Measurements from ENCODE around the gene COMMD7.

COMMD7 gene

GRCh38 chr20:32661820-32662528, 81.3 kb downstream of the COMMD7 start:
- H2AFZ ChIP-seq (ENCODE audit: low read length): no peak overlapping the region
- TF ChIP-seq EZH2phosphoT487 (IDR thresholded peaks at IDR 0.05; ENCODE audit: low read length) (no peak), EZH2 (optimal IDR thresholded peaks at IDR 0.05; ENCODE audit: low read depth, low read length) (no peak)

GRCh38 chr20:32660661-32661060, 82.6 kb downstream of the COMMD7 start:
- no peaks in the 10 kb centered on the region for H3K9me3 ChIP-seq (replicated peaks; ENCODE audit: insufficient read depth, low read length)
- H3K4me1 ChIP-seq (ENCODE audit: low read length): no peaks in the 10 kb centered on the region
- H3K9ac ChIP-seq (ENCODE audit: low read length): no peak overlapping the region
- no peaks in the 10 kb centered on the region for H3F3A ChIP-seq (ENCODE audit: insufficient read depth, low read length)
- no peaks in the 10 kb centered on the region for H3K27me3 ChIP-seq (replicated peaks; ENCODE audit: insufficient read depth, low read length)
- no peak for DNase-seq
- no peak overlapping the region for H3K4me2 ChIP-seq (ENCODE audit: low read depth, low read length)
- H3K27ac ChIP-seq (ENCODE audit: low read length): no peak overlapping the region
- no peaks in the 10 kb centered on the region for H3K36me3 ChIP-seq (replicated peaks; ENCODE audit: insufficient read depth, low read length)
- no peaks in the 10 kb centered on the region for H4K20me1 ChIP-seq (ENCODE audit: insufficient read depth, low read length)
- H3K79me2 ChIP-seq (ENCODE audit: low read length): no peaks in the 10 kb centered on the region
- no peak overlapping the region for H3K4me3 ChIP-seq (ENCODE audit: low read length)
- no peak for TF ChIP-seq EZH2 (optimal IDR thresholded peaks at IDR 0.05; ENCODE audit: low read depth, low read length)
- no peak for TF ChIP-seq EZH2phosphoT487 (IDR thresholded peaks at IDR 0.05; ENCODE audit: low read length)
- TF ChIP-seq CTCF (IDR thresholded peaks at IDR 0.05; ENCODE audit: low read length): no peak
- H2AFZ ChIP-seq (ENCODE audit: low read length): no peak overlapping the region
- no peaks in the 10 kb centered on the region for H3K9me2 ChIP-seq (replicated peaks; ENCODE audit: insufficient read depth, low read length)

More at GRCh38 chr20:32661820-32662528, 81.3 kb downstream of the COMMD7 start:
- Histone ChIP-seq H3K27ac (ENCODE audit: low read length) (no peak overlapping the region), H3F3A (ENCODE audit: insufficient read depth, low read length) (no peaks in the 10 kb centered on the region), H3K9me2 (replicated peaks; ENCODE audit: insufficient read depth, low read length) (no peaks in the 10 kb centered on the region), H3K9me3 (replicated peaks; ENCODE audit: insufficient read depth, low read length) (no peaks in the 10 kb centered on the region), H3K36me3 (replicated peaks; ENCODE audit: insufficient read depth, low read length) (no peaks in the 10 kb centered on the region), H3K4me1 (ENCODE audit: low read length) (peaks cover 2% of the 10 kb centered on the region), H3K27me3 (replicated peaks; ENCODE audit: insufficient read depth, low read length) (no peaks in the 10 kb centered on the region), H4K20me1 (ENCODE audit: insufficient read depth, low read length) (no peaks in the 10 kb centered on the region), H3K9ac (ENCODE audit: low read length) (no peak overlapping the region), H3K4me2 (ENCODE audit: low read depth, low read length) (no peak overlapping the region), H3K4me3 (ENCODE audit: low read length) (no peak overlapping the region), H3K79me2 (ENCODE audit: low read length) (no peaks in the 10 kb centered on the region)
- no peak for DNase-seq

- H2AFZ ChIP-seq (ENCODE audit: low read length): no peak overlapping the region
- H3K9me3 ChIP-seq (replicated peaks; ENCODE audit: insufficient read depth, low read length): no peaks in the 10 kb centered on the region
- H3K4me1 ChIP-seq (ENCODE audit: low read length): no peaks in the 10 kb centered on the region
- no peaks in the 10 kb centered on the region for H3F3A ChIP-seq (ENCODE audit: insufficient read depth, low read length)
- no peak overlapping the region for H3K4me3 ChIP-seq (ENCODE audit: low read length)
- no peak overlapping the region for H3K4me2 ChIP-seq (ENCODE audit: low read depth, low read length)
- no peaks in the 10 kb centered on the region for H3K9me2 ChIP-seq (replicated peaks; ENCODE audit: insufficient read depth, low read length)
- DNase-seq: no peak
- H3K9ac ChIP-seq (ENCODE audit: low read length): no peak overlapping the region
- no peaks in the 10 kb centered on the region for H3K27me3 ChIP-seq (replicated peaks; ENCODE audit: insufficient read depth, low read length)
- H3K27ac ChIP-seq (ENCODE audit: low read length): no peak overlapping the region
- H4K20me1 ChIP-seq (ENCODE audit: insufficient read depth, low read length): no peaks in the 10 kb centered on the region
- no peak for TF ChIP-seq EZH2phosphoT487 (IDR thresholded peaks at IDR 0.05; ENCODE audit: low read length)
- TF ChIP-seq CTCF (IDR thresholded peaks at IDR 0.05; ENCODE audit: low read length): no peak
- TF ChIP-seq EZH2 (optimal IDR thresholded peaks at IDR 0.05; ENCODE audit: low read depth, low read length): no peak
- no peaks in the 10 kb centered on the region for H3K79me2 ChIP-seq (ENCODE audit: low read length)
- H3K36me3 ChIP-seq (replicated peaks; ENCODE audit: insufficient read depth, low read length): no peaks in the 10 kb centered on the region
Measured at GRCh38 chr20:32656827-32657226, 86.4 kb downstream of the COMMD7 start.

GRCh38 chr20:32655903-32656512, 87.3 kb downstream of the COMMD7 start:
- H4K20me1 ChIP-seq (ENCODE audit: insufficient read depth, low read length): no peaks in the 10 kb centered on the region
- H3K9ac ChIP-seq (ENCODE audit: low read length): no peak overlapping the region
- no peak overlapping the region for H3K4me2 ChIP-seq (ENCODE audit: low read depth, low read length)
- no peaks in the 10 kb centered on the region for H3K36me3 ChIP-seq (replicated peaks; ENCODE audit: insufficient read depth, low read length)
- no peaks in the 10 kb centered on the region for H3K9me3 ChIP-seq (replicated peaks; ENCODE audit: insufficient read depth, low read length)
- H3K27me3 ChIP-seq (replicated peaks; ENCODE audit: insufficient read depth, low read length): no peaks in the 10 kb centered on the region
- H3K9me2 ChIP-seq (replicated peaks; ENCODE audit: insufficient read depth, low read length): no peaks in the 10 kb centered on the region
- no peak for DNase-seq
- no peak overlapping the region for H3K4me3 ChIP-seq (ENCODE audit: low read length)
- no peaks in the 10 kb centered on the region for H3K79me2 ChIP-seq (ENCODE audit: low read length)
- H3K27ac ChIP-seq (ENCODE audit: low read length): no peak overlapping the region
- no peak overlapping the region for H2AFZ ChIP-seq (ENCODE audit: low read length)
- no peaks in the 10 kb centered on the region for H3K4me1 ChIP-seq (ENCODE audit: low read length)
- TF ChIP-seq EZH2phosphoT487 (IDR thresholded peaks at IDR 0.05; ENCODE audit: low read length) (no peak), EZH2 (optimal IDR thresholded peaks at IDR 0.05; ENCODE audit: low read depth, low read length) (no peak), CTCF (IDR thresholded peaks at IDR 0.05; ENCODE audit: low read length) (no peak)
- H3F3A ChIP-seq (ENCODE audit: insufficient read depth, low read length): no peaks in the 10 kb centered on the region

Measured in MM.1S (cell line).